BJ (cell line): ENCODE data around the gene RSBN1. TPM values are rescaled to one million over a fixed set of nuclear protein-coding genes. Genes with fewer than 3 reads are reported as not detected.

Experiments
- CTCF ChIA-PET: fragments of 350-600 bp; formaldehyde crosslinking; extraction: SDS; loops from one replicate; lab custom pipeline; 2021; ENCODE audit warnings: antibody characterized with exemption, inconsistent platforms; lab: Yijun Ruan, JAX
- POLR2A ChIA-PET: fragments of 300-600 bp; sonication (Branson Sonifier 250); formaldehyde crosslinking; extraction: SDS; loops from one replicate; lab custom pipeline; 2021; ENCODE audit warnings: antibody characterized with exemption; lab: Charles Lee
- DNase-seq: peaks from one replicate; pipeline ENCODE4 v3.0.0-alpha.2; 2011; ENCODE audit warnings: low read depth
- H3K27me3 ChIP-seq: 2 replicates; pipeline ENCODE4 v1.6.0; 2011; ENCODE audit warnings: low read length; ENCODE audit not compliant: control insufficient read depth, insufficient read depth
- H3K36me3 ChIP-seq: 2 replicates; pipeline ENCODE4 v1.5.1; 2011; ENCODE audit warnings: low read length; ENCODE audit not compliant: control insufficient read depth, insufficient read depth
- H3K4me3 ChIP-seq: 2 replicates; pipeline ENCODE4 v1.5.1; 2011; ENCODE audit warnings: low read depth, mild to moderate bottlenecking, control low read depth, low read length
- CTCF ChIP-seq: IDR thresholded peaks from 2 replicates; pipeline ENCODE4 v1.5.1; 2011; ENCODE audit warnings: low read depth, mild to moderate bottlenecking, control low read depth, inconsistent platforms, low read length, moderate library complexity; ENCODE audit not compliant: insufficient read depth
- polyA plus RNA-seq: library from polyadenylated mRNA; depleted of rRNA; stranded (reverse); fragments of >200 nt; gene quantifications from 2 replicates; pipeline ENCODE4 v1.2.3, GENCODE V29; 2011

The RSBN1 gene
- polyA plus RNA-seq, 1 experiment: 4.0 TPM

GRCh38 chr1:113788802-113789201, 23.5 kb downstream of the RSBN1 start:
- no peak for TF ChIP-seq CTCF
- ChIA-PET POLR2A (no interaction called here), CTCF (interaction anchor here (0.8 kb wide), 1 partner anchor 648 kb away, joined by 3 read pairs; no protein-coding TSS in a partner anchor)
- Histone ChIP-seq H3K27me3 (no peaks in the 10 kb centered on the region), H3K36me3 (no peaks in the 10 kb centered on the region), H3K4me3 (no peak overlapping the region)
- no peak for DNase-seq

GRCh38 chr1:113787663-113788062, 24.6 kb downstream of the RSBN1 start:
- no peak for DNase-seq

GRCh38 chr1:113786069-113786468, 26.2 kb downstream of the RSBN1 start:
- H3K4me3 ChIP-seq: no peak overlapping the region
- no peaks in the 10 kb centered on the region for H3K27me3 ChIP-seq
- TF ChIP-seq CTCF: no peak
- ChIA-PET CTCF (no interaction called here), POLR2A (no interaction called here)
- H3K36me3 ChIP-seq: no peaks in the 10 kb centered on the region
- DNase-seq: no peak

More at GRCh38 chr1:113787663-113788062, 24.6 kb downstream of the RSBN1 start:
- ChIA-PET POLR2A (no interaction called here), CTCF (interaction anchor here (0.7 to 1.4 kb wide), 3 partner anchors 9 to 125 kb away, joined by 3 read pairs; no protein-coding TSS in a partner anchor)
- Histone ChIP-seq H3K27me3 (no peaks in the 10 kb centered on the region), H3K4me3 (no peak overlapping the region), H3K36me3 (no peaks in the 10 kb centered on the region)
- TF ChIP-seq CTCF: no peak

GRCh38 chr1:113784104-113784779, 28.0 kb downstream of the RSBN1 start:
- H3K27me3 ChIP-seq: no peaks in the 10 kb centered on the region
- no peaks in the 10 kb centered on the region for H3K36me3 ChIP-seq
- TF ChIP-seq CTCF: no peak
- ChIA-PET CTCF (interaction anchor here (0.6 kb wide), 1 partner anchor 887 kb away, joined by 3 read pairs; no protein-coding TSS in a partner anchor), POLR2A (no interaction called here)
- no peak for DNase-seq
- H3K4me3 ChIP-seq: no peak overlapping the region

- CTCF ChIA-PET: no interaction called here
- H3K27me3 ChIP-seq: no peaks in the 10 kb centered on the region
- no peak for DNase-seq
- H3K36me3 ChIP-seq: no peaks in the 10 kb centered on the region
- no peak overlapping the region for H3K4me3 ChIP-seq
- POLR2A ChIA-PET: interaction anchor here (0.7 kb wide), 1 partner anchor 231 kb away, joined by 3 read pairs; no protein-coding TSS in a partner anchor
- TF ChIP-seq CTCF: no peak
Measured at GRCh38 chr1:113783254-113784103, 28.8 kb downstream of the RSBN1 start.
